B cell (primary cell): ENCODE results near the gene CSF1R. TPM values are rescaled to one million over a fixed set of nuclear protein-coding genes. Genes with fewer than 3 reads are reported as not detected.

ENCODE experiments used
- ATAC-seq: fragments of 200-7000 bp; cut with Tn5 transposase; one replicate; pipeline ENCODE4 v1.10.0; 2021; ENCODE audit warnings: low read depth, mild to moderate bottlenecking, moderate number of reproducible peaks, moderate library complexity
- CTCF ChIA-PET: fragments of 350-600 bp; sonication (Branson Sonifier 250); formaldehyde crosslinking; loops from one replicate; lab custom pipeline; 2021; ENCODE audit warnings: antibody characterized with exemption, inconsistent platforms; lab: Charles Lee
- POLR2A ChIA-PET: fragments of 350-600 bp; sonication (Branson Sonifier 250); formaldehyde crosslinking; loops from one replicate; lab custom pipeline; 2021; ENCODE audit warnings: antibody characterized with exemption; lab: Charles Lee
- DNase-seq: peaks from one replicate; pipeline ENCODE4 v3.0.0; 2013
- H2AFZ ChIP-seq: 2 replicates; pipeline ENCODE4 v1.6.1; 2012; ENCODE audit warnings: mild to moderate bottlenecking, low read depth, low read length; ENCODE audit not compliant: insufficient read depth, poor library complexity, severe bottlenecking
- H3K27ac ChIP-seq, 2 donors: 1 replicate in 1 of 2; 2 replicates in 1 of 2; pipeline ENCODE4 v1.5.1; 2012 to 2013; ENCODE audit warnings: low read length in 2 of 2, mild to moderate bottlenecking in 2 of 2, moderate library complexity in 1 of 2
- H3K27me3 ChIP-seq, 4 experiments: fragments of 200-600 bp in 1 of 4; sonication (generic) in 1 of 4; replicated peaks in 1 of 4; 1 replicate in 2 of 4; 2 replicates in 2 of 4; pipeline versions ENCODE4 v1.6.1 to v1.7.0; 2013 to 2016; ENCODE audit warnings: low read length in 3 of 4, mild to moderate bottlenecking in 2 of 4, mixed read lengths in 1 of 4, moderate library complexity in 1 of 4; ENCODE audit not compliant: insufficient read depth in 4 of 4, control insufficient read depth in 3 of 4; ENCODE audit errors: control extremely low read depth in 1 of 4
- H3K36me3 ChIP-seq, 2 experiments: replicated peaks in 1 of 2; 1 replicate in 1 of 2; 2 replicates in 1 of 2; pipeline versions ENCODE4 v1.6.1 to v1.7.1; 2013; ENCODE audit warnings: low read length in 1 of 2; ENCODE audit not compliant: insufficient read depth in 2 of 2, control insufficient read depth in 1 of 2; ENCODE audit errors: control extremely low read depth in 1 of 2, extremely low read depth in 1 of 2
- H3K4me1 ChIP-seq, 2 donors: fragments of 200-600 bp in 1 of 2; sonication (generic) in 1 of 2; 1 replicate in 1 of 2; 2 replicates in 1 of 2; pipeline versions ENCODE4 v1.5.1 to v1.6.1; 2013 to 2017; ENCODE audit warnings: low read length in 2 of 2; ENCODE audit not compliant: control insufficient read depth in 2 of 2, insufficient read depth in 2 of 2
- H3K4me2 ChIP-seq: replicated peaks from 2 replicates; pipeline ENCODE3; 2012; ENCODE audit warnings: mild to moderate bottlenecking, low read depth, low read length; ENCODE audit not compliant: poor library complexity, severe bottlenecking
- H3K4me3 ChIP-seq, 5 experiments: fragments of 200-600 bp in 1 of 5; sonication (generic) in 1 of 5; 1 replicate in 3 of 5; 2 replicates in 2 of 5; pipeline versions ENCODE4 v1.5.1 to v1.7.0; 2011 to 2016; ENCODE audit warnings: low read length in 4 of 5, mild to moderate bottlenecking in 4 of 5, low read depth in 2 of 5, control low read depth in 1 of 5, moderate library complexity in 1 of 5; ENCODE audit not compliant: insufficient read depth in 1 of 5; ENCODE audit errors: control extremely low read depth in 1 of 5, extremely low read depth in 1 of 5
- H3K79me2 ChIP-seq: fragments of 200-600 bp; sonication (generic); one replicate; pipeline ENCODE4 v1.6.0; 2016; ENCODE audit warnings: low read length; ENCODE audit not compliant: control insufficient read depth, insufficient read depth
- H3K9ac ChIP-seq: fragments of 200-600 bp; sonication (generic); 2 replicates; pipeline ENCODE4 v1.6.1; 2017; ENCODE audit warnings: mild to moderate bottlenecking, low read length, moderate library complexity
- H3K9me3 ChIP-seq, 3 donors: one replicate each; pipeline versions ENCODE4 v1.6.1 to v1.7.1; 2013; ENCODE audit warnings: low read length in 2 of 3; ENCODE audit not compliant: control insufficient read depth in 2 of 3, insufficient read depth in 1 of 3; ENCODE audit errors: control extremely low read depth in 1 of 3
- H4K20me1 ChIP-seq: 2 replicates; pipeline ENCODE4 v1.6.0; 2012; ENCODE audit warnings: mild to moderate bottlenecking, low read length; ENCODE audit not compliant: insufficient read depth, control insufficient read depth, poor library complexity, severe bottlenecking
- H3K27ac Mint-ChIP-seq: one replicate; pipeline ENCODE4 v1.8.0; 2021; ENCODE audit warnings: mixed read lengths
- H3K27me3 Mint-ChIP-seq: one replicate; pipeline ENCODE4 v1.8.0; 2021; ENCODE audit warnings: mixed read lengths
- H3K4me1 Mint-ChIP-seq: one replicate; pipeline ENCODE4 v1.8.0; 2021; ENCODE audit warnings: mixed read lengths
- H3K4me3 Mint-ChIP-seq: one replicate; pipeline ENCODE4 v1.8.0; 2021; ENCODE audit warnings: mixed read lengths
- H3K9me3 Mint-ChIP-seq: one replicate; pipeline ENCODE4 v1.8.0; 2022; ENCODE audit warnings: mixed read lengths; ENCODE audit not compliant: insufficient read depth
- EZH2 ChIP-seq: IDR thresholded peaks from 2 replicates; pipeline ENCODE4 v1.6.1; 2012; ENCODE audit warnings: borderline replicate concordance, low read depth, mild to moderate bottlenecking, moderate library complexity, low read length; ENCODE audit not compliant: insufficient read depth, poor library complexity, severe bottlenecking
- WGBS: methylation state at CpG from one replicate; pipeline ENCODE4 v1.1.5; 2013; ENCODE audit warnings: missing lambda C conversion rate; ENCODE audit not compliant: insufficient coverage; 5-methylcytosine and 5-hydroxymethylcytosine counted together
- intact Hi-C: fragments of 100-400 bp; cut with micrococcal nuclease; formaldehyde crosslinking; loops from one replicate; pipeline ENCODE4 v1.10.0; 2022
- polyA plus RNA-seq: library from polyadenylated mRNA; depleted of rRNA; stranded (reverse); fragments of >200 nt; gene quantifications from 2 replicates; pipeline ENCODE4 v1.2.3, GENCODE V29; 2012
- total RNA-seq, 2 donors: library from RNA; stranded (reverse); fragments of 120-200 nt in 1 of 2; gene quantifications; 1 replicate in 1 of 2; 2 replicates in 1 of 2; pipeline versions ENCODE4 v1.2.3 to v1.2.4, GENCODE V29; 2013 to 2022
- TF ChIP-seq, protein P1 (sequence below): fragments of 200-600 bp; IDR thresholded peaks from one replicate; pipeline ENCODE4 v1.8.0; 2022; ENCODE audit warnings: antibody characterized with exemption, mild to moderate bottlenecking

CSF1R gene
- total and polyA plus RNA-seq, 2 donors (not counting 1 experiment from before 2014, with no cell fraction given) = 1.6 to 2.5 TPM

DNA sequence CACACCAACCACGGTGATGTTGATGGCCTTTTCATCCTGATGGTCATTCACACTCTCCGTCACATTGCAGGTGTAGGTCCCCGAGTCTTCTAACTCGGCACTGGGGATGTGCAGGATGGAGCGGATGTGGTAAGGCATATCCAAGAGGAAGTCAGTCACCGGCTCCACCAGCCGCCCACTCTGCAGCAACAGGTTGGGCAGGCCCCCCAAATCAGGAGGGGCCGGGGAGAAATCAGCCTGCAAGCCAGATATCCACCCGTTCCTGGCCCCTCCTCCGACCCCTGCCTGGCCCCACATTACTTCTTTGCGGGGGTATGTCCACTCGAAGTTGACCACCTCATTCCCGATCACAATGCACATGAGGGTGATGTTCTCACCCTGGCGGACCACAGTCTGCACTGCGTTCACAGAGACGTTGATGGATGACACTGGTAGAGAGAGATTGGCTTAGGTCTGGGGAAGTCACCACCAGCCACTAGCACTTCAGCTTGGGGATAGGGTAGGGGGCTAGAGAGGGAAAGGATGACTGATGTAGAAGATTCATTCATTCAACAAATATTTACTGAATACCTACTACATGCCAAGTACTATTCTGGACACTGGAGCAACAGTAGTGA lies 47.3 kb upstream of the CSF1R start:
- no peak for DNase-seq
- intact Hi-C loops = no loop called here
- 90% methylated on average over 12 of the region's 16 CpGs for WGBS
- H3K27ac ChIP-seq = no peak overlapping the region
- Mint-ChIP-seq H3K4me3 (no peak overlapping the region), H3K9me3 (no peaks in the 10 kb centered on the region), H3K4me1 (no peaks in the 10 kb centered on the region), H3K27me3 (no peaks in the 10 kb centered on the region), H3K27ac (no peak overlapping the region)
- no peaks in the 10 kb centered on the region for H3K9me3 ChIP-seq
- no peaks in the 10 kb centered on the region for H3K36me3 ChIP-seq
- no peak overlapping the region for H3K4me3 ChIP-seq
- H3K79me2 ChIP-seq = no peaks in the 10 kb centered on the region
- no peaks in the 10 kb centered on the region for H3K27me3 ChIP-seq
- ChIA-PET CTCF (no interaction called here), POLR2A (no interaction called here)
- no peak for ATAC-seq
- no peak overlapping the region for H3K9ac ChIP-seq
- no peaks in the 10 kb centered on the region for H4K20me1 ChIP-seq
- no peak overlapping the region for H3K4me2 ChIP-seq
- no peak for TF ChIP-seq EZH2
- TF ChIP-seq, protein P1, sequence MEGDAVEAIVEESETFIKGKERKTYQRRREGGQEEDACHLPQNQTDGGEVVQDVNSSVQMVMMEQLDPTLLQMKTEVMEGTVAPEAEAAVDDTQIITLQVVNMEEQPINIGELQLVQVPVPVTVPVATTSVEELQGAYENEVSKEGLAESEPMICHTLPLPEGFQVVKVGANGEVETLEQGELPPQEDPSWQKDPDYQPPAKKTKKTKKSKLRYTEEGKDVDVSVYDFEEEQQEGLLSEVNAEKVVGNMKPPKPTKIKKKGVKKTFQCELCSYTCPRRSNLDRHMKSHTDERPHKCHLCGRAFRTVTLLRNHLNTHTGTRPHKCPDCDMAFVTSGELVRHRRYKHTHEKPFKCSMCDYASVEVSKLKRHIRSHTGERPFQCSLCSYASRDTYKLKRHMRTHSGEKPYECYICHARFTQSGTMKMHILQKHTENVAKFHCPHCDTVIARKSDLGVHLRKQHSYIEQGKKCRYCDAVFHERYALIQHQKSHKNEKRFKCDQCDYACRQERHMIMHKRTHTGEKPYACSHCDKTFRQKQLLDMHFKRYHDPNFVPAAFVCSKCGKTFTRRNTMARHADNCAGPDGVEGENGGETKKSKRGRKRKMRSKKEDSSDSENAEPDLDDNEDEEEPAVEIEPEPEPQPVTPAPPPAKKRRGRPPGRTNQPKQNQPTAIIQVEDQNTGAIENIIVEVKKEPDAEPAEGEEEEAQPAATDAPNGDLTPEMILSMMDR = no peak
- no peaks in the 10 kb centered on the region for H3K4me1 ChIP-seq
- no peak overlapping the region for H2AFZ ChIP-seq

DNA sequence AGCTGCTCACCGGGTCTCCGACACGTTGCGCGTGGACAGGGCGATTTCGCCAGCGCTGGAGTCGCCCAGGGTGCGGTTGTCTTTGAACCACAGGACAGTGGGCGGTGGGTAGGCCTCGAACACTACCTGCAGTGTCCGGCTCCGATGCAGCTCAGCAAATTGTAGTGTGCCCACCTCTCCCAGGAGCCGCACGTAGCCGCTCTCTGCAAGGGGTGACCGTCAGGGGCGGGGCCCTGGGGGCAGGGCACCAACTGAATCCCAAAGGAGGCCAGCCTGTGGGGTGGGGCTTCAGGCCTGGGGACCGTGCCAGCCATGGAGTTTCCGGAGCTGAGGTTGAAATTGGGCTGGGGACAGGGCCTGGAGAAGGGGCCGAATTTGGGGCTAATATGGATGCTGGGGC lies 46.4 kb upstream of the CSF1R start:
- 95% methylated on average over 22 of the region's 22 CpGs for WGBS
- H3K27ac ChIP-seq = no peak overlapping the region
- ATAC-seq (no peak), DNase-seq (no peak)
- no peaks in the 10 kb centered on the region for H3K27me3 ChIP-seq
- H3K9me3 ChIP-seq = no peaks in the 10 kb centered on the region
- no peaks in the 10 kb centered on the region for H3K36me3 ChIP-seq
- no peaks in the 10 kb centered on the region for H3K79me2 ChIP-seq
- no peak overlapping the region for H3K4me3 Mint-ChIP-seq
- no peaks in the 10 kb centered on the region for H3K9me3 Mint-ChIP-seq
- H3K27me3 Mint-ChIP-seq = no peaks in the 10 kb centered on the region
- no peak overlapping the region for H3K4me3 ChIP-seq
- H2AFZ ChIP-seq = no peak overlapping the region
- no peaks in the 10 kb centered on the region for H3K4me1 ChIP-seq
- H3K4me2 ChIP-seq = no peak overlapping the region
- TF ChIP-seq, protein P1 = no peak
- TF ChIP-seq EZH2 = no peak
- H3K4me1 Mint-ChIP-seq = no peaks in the 10 kb centered on the region
- POLR2A ChIA-PET = no interaction called here
- CTCF ChIA-PET = no interaction called here
- H3K27ac Mint-ChIP-seq = no peak overlapping the region
- no peak overlapping the region for H3K9ac ChIP-seq
- no peaks in the 10 kb centered on the region for H4K20me1 ChIP-seq
- intact Hi-C loops = no loop called here
